Measurements from ENCODE around the gene AQP7.

DNA sequence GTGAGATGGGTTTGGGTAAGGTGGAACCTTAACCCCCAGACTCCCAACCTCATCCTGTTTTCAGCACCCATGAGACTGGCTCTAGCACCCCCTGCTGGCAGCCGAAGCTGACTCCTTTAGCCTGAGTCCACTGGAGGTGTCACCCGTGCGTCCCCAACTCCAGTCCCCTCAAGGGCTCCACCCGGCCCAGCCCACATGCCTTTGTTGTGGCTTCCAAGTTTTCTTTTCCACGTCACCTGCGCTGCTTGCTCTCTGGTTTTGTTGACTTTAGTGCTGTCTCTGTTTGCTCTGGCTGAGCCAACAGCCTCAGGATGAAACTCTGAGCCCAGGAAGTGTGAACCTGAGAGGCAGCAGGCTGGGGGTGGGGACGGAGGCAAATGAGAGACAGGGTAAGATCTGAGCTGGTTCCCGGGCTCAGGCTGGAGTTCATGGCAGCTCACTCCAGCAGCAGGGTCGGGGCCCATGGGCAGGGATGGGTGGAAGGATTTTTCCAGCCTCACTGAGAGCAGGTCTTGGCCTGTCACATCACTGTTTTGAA lies 13.2 kb upstream of the AQP7 start:
- TF ChIP-seq, protein P1, sequence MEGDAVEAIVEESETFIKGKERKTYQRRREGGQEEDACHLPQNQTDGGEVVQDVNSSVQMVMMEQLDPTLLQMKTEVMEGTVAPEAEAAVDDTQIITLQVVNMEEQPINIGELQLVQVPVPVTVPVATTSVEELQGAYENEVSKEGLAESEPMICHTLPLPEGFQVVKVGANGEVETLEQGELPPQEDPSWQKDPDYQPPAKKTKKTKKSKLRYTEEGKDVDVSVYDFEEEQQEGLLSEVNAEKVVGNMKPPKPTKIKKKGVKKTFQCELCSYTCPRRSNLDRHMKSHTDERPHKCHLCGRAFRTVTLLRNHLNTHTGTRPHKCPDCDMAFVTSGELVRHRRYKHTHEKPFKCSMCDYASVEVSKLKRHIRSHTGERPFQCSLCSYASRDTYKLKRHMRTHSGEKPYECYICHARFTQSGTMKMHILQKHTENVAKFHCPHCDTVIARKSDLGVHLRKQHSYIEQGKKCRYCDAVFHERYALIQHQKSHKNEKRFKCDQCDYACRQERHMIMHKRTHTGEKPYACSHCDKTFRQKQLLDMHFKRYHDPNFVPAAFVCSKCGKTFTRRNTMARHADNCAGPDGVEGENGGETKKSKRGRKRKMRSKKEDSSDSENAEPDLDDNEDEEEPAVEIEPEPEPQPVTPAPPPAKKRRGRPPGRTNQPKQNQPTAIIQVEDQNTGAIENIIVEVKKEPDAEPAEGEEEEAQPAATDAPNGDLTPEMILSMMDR (conservative IDR thresholded peaks at IDR 0.05; ENCODE audit: low read length), result peak; percentile 93
- TF ChIP-seq EZH2phosphoT487 (IDR thresholded peaks at IDR 0.05; ENCODE audit: borderline replicate concordance, low read depth, low read length), result no peak
